GM19035 (cell line): ENCODE data around the gene DPEP2NB.
"Not testable (repeated sequence)": the region's sequence is repeated elsewhere in the genome, so short reads cannot be mapped to it uniquely, and the experiment has no call there.

Experiments
- ATAC-seq: cut with Tn5 transposase; IDR thresholded peaks from one replicate; pipeline ENCODE4 v1.9.1; 2021; ENCODE audit not compliant: unreplicated experiment

Gene DPEP2NB

DNA sequence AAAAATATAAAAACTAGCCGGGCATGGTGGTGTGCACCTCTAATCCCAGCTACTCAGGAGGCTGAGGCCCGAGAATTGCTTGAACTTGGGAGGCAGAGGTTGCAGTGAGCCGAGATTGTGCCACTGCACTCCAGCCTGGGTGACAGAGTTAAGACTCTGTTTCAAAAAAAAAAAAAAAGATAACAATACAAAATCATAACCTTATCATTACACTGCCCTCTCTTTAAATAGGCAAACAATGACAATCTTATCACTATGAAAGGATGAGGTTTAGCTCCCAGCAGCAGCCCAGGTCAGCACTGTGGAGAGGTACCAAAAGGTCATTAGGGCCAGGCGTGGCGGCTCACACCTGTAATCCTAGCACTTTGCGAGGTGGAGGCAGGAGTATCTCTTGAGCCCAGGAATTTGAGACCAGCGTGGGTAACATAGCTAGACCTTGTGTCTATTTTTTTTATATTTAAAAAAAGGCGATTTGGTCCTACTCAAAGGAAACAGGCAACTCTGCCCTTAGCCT lies 3.5 kb upstream of the DPEP2NB start:
- no peak for ATAC-seq

DNA sequence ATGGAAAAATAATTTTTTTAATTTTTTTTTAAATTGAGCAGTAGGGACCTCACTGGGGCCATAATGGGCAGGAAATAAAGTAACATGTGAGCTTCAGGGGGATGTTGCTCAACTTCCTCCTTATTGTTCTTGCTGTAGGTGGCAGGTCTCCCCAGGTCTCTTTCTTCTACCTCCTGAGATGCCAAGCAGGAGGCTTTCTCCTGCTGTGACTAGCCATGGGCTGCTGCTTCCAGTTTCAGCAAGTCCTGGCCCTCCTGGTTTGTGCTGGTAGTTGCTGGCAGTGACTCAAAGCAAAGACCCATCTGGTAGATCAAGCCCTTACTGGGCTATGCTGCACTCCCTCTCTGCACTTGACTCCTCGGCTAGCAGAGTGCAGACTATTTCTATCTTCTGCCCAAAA lies 2.3 kb downstream of the DPEP2NB start:
- no peak for ATAC-seq

DNA sequence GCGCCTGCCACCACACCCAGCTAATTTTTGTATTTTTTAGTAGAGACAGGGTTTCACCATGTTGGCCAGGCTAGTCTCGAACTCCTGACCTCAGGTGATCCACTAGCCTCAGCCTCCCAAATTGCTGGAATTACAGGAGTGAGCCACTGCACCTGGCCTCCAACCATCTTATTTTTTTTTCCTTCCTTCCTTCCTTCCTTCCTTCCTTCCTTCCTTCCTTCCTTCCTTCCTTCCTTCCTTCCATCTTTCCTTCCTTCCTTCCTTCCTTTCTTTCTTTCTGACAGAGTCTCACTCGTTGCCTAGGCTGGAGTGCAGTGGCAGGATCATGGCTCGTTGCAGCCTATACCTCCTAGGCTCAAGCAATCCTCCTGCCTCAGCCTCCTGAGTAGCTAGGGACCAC lies 5.8 kb downstream of the DPEP2NB start:
- ATAC-seq: not testable (repeated sequence)

DNA sequence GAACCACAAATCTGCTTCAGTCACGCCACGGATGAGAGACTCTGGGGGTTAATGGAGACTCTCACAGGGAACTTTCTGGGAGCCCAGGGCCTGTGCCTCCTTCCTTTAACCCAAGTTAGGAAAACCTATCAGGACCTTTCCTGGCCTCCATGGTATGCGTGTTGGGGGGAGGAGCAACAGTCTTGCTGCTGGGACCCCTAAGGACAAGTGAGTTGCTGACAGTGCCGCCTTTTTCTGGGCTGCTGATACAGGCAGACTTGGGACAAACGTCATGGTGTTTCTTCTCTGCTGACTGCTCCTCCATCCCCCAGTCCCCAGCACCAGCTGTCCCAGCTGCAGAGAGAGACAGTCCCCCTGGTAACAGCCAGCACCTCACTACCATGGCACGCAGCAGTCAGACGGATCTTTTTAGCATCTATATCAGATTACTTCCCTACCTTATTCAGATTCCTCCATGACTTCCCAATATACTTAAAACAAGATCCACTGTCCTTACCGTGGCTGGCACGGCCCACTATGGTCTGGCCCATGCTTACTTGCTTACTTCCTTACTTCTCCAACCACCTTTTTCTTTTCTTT lies 6.5 kb downstream of the DPEP2NB start:
- ATAC-seq: no peak

DNA sequence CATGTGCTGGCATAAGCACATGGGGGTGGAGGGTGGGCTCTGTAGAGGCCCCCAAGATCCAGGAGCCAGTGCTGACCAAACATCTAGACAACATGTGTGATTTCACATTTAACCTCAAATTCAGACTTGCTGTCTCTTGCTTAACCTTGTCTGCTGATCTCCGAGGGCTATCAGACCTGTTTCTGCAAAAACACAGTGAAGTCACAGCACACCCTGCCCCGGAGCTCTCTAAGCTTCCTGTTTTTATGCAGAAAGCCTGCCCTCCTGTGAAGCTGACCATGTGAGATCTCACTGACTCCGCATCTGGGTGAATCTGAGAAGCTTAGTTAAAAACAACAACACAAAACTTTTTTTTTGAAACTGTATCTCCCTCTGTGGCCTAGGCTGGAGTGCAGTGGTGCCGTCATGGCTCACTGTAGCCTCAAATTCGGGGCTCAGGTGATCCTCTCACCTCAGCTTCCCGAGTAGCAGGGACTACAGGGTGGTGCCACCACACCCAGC lies 9.9 kb downstream of the DPEP2NB start:
- ATAC-seq: no peak

DNA sequence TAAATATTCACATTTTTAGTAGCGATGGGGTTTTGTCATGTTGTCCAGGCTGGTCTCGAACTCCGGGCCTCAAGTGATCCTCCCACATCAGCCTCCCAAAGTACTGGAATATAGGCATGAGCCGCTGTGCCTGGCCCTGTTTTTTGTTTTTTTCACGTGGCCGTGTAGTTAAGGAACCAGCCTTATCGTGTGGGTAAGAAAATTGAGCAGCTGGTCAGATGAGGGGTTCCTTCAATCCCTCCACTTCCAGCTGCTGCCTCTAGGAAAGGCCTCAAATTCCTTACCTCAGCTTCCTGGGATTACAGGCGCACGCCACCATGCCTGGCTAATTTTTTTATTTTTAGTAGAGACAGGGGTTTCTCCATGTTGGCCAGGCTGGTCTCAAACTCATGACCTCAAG lies 10.5 kb downstream of the DPEP2NB start:
- ATAC-seq: no peak

DNA sequence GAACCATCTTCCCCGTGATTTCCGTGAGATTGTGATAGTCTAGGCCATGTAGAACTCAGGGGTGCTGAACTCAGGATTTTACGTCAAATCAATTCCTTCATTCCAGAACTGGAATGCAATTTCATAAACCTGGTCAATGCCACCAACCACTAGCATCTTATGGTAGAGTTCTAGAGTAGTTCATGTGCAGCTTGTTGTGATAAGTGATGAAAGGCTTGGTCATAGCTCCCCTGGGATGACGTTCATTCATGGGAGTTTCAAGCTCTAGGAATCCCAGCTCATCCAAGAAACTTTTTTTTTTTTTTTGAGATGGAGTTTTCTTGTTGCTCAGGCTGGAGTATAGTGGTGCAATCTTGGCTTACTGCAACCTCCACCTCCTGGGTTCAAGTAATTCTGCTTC lies 12.7 kb downstream of the DPEP2NB start:
- no peak for ATAC-seq

DNA sequence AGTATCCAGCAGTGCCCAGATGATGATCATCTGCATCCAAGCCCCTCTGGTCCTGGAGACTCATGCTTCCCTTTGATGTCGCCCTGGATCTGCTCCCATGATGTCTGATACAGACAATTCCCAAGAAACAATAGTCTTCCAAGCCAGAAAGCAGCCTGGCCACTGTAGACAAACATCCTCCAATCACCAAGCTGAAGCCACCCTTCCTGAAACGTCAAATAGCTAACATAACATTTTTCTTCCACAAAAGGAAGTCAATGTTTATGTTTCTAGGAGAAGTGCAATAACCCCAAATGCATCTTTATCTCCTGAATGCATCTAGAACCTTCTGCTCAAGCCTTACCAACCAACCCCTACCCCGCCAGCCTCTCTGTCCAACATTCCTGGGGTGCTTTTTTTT lies 15.3 kb downstream of the DPEP2NB start:
- no peak for ATAC-seq

DNA sequence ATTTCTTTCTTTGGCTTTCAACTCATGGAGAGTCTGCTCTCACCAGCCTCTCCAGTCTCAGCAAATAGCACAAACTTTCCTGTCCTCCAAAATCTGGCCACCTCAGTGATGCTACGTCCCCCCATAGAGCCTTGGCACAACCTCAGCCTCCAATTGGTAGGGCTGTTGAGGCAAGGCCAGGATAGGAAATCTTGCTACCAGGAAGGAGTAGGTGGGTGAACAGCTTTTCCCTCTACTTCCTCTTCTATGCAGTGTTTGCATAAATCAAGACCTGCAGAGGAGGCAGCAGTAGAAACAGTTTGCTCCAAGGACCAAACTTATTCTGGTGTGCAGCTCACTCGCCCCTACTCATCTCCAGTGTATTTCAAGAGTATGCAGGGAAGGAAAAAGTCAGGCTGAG lies 15.7 kb downstream of the DPEP2NB start:
- no peak for ATAC-seq

DNA sequence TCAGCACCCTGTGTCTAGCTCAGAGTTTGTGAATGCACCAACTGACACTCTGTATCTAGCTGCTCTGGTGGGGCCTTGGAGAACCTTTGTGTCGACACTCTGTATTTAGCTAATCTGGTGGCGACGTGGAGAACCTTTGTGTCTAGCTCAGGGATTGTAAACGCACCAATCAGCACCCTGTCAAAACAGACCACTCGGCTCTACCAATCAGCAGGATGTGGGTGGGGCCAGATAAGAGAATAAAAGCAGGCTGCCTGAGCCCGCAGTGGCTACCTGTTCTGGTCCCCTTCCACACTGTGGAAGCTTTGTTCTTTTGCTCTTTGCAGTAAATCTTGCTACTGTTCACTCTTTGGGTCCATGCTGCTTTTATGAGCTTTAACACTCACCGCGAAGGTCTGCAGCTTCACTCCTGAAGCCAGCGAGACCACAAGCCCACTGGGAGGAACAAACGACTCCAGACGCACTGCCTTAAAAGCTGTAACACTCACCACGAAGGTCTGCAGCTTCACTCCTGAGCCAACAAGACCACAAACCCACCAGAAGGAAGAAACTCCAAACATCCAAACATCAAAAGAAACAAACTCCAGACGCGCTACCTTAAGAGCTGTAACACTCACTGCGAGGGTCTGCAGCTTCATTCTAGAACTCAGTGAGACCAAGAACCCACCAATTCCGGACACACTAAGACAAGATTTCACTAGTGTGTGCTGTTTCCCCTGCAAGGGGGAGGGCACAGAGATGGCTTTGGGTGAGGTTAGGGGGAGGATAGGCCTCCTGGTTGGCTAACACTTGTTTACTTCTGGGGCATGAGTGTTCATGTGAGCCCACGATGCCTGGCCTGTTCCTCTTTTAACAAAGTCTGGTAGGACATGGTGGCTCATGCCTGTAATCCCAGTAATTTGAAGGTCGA lies 16.7 kb downstream of the DPEP2NB start, which contains the start of gene DPEP2:
TSS of gene DPEP2 (minus strand) at position 706 of the 910 bp plus-strand sequence. CDS start 6,272 bp downstream, outside the sequence.
- ATAC-seq: not testable (repeated sequence)

DNA sequence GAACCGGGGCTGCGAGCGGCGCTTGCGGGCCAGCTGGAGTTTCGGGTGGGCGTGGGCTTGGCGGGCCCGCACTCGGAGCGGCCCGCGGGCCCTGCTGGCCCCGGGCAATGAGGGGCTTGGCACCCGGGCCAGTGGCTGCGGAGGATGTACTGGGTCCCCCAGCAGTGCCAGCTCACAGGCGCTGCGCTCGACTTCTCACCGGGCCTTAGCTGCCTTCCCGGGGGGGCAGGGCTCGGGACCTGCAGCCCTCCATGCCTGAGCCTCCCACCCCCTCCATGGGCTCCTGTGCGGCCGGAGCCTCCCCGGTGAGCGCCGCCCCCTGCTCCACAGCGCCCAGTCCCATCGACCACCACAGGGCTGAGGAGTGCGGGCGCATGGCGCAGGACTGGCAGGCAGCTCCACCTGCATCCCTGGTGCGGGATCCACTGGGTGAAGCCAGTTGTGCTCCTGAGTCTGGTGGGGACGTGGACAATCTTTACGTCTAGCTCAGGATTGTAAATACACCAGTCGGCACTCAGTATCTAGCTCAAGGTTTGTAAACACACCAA lies 17.4 kb downstream of the DPEP2NB start:
- not testable (repeated sequence) for ATAC-seq

DNA sequence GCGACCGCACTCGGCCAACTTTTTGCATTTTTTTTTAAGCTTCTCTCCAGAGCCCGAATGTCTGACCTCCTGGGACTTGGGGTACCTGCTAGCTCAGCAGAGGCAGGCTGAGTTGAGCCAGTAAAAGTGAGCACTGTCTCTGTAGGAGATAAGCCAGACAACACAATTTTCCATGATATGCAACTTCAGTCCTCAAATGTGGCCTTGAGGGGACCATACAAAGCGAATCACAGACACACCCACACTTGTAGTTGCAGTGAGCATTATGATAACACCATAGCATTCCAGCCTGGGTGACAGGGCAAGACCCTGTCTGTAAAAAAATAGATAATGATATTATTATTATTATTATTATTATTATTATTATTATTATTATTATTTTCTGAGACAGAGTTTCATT lies 19.0 kb downstream of the DPEP2NB start:
- ATAC-seq: no peak

DNA sequence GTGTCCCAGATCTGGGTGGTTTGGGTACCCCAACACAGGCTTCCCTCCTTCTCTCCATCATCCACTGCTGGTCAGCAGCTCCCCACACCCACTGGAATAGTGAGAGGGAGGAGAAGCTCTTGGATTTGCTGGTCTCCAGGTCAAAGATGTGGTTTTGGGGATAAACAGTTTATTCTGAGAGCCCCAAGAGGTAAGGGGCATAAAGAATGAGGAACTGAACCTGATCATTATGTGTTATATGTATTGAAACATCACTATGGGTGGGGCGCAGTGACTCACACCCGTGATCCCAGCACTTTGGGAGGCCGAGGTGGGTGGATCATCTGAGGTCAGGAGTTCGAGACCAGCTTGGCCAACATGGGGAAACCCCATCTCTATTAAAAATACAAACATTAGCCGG lies 20.3 kb downstream of the DPEP2NB start:
- ATAC-seq: no peak

DNA sequence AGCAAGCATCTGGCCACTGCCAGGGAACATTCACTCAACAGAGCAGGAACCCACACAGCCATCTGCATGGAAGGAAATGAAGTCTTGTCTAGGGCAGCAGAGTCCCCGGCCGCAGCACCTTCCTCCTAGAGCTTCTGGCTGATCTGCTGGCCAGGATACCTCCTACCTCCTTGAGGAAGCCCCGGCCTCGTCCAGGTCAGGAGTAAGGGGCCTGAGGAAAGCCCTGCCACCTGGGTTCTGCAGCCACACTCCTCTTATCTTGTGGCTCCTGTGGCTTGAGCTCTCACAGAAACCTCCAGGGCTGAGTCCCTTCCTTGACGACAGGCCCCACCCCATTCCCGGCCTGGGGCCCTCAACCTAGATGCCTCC lies 21.7 kb downstream of the DPEP2NB start:
- not testable (repeated sequence) for ATAC-seq

DNA sequence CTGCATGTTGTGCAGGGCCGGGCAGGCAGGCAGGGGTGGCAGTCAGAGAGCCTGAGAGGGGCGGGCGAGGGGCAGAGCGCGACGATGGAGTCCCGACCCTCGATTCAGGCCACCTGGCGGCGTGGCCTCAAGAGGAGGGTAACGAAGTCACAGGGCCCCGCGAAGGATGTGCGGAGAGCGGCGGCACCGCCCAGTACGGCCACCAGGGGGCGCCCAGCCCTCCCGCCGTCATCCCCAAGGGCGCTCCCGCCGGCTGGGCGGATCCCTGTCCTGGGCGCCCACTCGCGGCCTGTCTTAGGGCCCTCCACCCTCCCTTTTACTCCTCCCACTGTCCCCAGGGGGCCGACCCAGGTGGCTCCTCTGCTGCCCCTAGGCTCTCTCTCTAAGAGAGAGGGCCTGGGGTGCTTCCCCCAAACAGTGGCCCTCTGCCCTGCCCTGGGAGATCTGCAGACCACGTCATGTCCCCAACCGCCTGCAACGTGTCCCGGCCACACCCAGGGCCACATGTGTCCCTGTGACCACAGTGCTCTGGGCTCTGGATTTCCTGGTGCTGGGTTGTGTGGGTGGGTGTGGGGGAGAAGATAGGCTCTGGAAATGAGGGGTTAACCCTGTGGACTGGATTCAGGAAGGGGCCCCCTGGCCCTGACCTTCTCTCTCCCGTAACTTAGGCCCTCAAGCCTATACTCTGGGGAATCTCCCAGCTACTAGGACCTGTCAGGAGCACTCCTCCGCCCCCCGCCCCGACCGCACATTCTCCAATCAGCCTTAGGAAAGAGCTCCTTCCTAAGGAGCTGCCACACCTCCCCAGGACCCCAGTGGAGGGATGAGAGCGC lies 22.3 kb downstream of the DPEP2NB start:
- ATAC-seq: peak; percentile 77

DNA sequence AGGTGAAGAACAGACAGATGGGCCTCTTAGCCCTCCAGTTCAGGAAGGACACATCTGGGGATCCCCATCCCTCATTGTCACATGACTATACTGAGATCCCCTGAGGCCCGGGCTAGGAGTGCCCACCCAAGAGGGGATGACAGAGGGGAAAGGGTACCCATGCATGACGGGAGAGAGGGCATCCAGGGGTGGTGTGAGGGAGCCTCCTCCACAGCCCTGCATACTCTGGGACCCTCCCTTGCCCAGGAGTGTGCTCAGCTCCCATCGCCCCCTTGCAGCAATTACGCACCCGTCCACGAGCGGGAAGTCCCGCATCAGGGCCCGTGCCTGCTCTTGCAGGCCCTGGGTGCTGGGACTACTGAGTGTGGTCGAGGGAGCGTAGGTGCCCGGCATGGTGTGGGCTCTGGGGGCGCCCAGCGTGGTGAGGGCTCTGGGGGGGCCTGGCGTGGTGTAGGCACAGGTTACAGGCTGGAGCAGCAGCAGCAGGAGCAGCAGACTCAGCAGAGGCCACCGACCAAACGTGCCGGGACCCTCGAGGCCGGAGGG lies 23.0 kb downstream of the DPEP2NB start:
- peak; percentile 20 for ATAC-seq

DNA sequence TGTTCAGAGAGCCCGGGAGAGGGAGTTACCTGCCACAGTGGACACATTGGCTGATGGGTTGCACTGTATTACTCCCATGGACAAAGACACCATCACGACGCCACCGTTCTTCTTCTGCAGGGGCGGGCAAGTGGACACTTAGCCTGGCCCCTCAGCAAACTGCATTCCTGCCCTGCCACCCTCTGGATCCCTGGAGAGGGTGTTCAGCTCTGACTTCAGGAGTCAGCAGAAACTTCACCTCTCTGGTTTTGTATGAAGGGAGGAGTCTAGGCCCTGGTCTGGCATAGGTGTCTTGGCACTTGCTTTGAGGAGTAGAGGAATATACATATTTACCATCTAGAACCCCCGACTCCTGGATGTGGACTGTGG lies 25.7 kb downstream of the DPEP2NB start:
- ATAC-seq: no peak

DNA sequence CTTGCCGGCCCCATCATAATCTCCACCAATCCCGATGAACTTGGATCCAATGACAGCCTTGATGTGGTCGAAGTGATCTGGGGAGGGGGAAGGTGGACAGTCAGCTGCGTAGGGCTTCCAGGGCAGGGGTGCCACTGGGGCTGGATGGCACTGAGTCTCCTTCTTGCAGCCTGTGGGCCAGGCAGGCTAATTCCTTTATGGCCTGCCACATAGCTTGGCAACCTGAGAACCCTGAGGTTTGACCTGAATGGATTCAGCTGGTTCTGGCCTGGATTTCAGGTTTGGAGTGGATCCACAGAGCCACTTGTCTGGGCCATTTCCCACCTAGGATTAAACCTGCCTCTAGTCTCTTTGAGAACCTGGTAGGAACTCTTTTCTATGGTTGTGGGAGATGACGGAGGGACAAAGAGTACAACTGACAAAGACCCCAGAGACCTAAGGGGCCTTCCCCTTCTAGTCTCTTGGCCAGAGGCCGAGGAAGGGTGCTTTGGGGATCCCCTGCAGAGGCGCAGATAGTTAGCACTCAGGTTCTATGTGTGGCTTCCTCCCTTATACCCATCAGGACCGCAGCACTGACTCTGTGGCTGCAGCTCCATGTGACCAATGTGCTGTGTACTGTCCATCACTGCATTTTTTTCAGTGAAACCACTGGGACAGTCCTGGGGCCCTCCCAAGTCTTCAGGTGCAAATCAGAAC lies 26.2 kb downstream of the DPEP2NB start:
- ATAC-seq: no peak

DNA sequence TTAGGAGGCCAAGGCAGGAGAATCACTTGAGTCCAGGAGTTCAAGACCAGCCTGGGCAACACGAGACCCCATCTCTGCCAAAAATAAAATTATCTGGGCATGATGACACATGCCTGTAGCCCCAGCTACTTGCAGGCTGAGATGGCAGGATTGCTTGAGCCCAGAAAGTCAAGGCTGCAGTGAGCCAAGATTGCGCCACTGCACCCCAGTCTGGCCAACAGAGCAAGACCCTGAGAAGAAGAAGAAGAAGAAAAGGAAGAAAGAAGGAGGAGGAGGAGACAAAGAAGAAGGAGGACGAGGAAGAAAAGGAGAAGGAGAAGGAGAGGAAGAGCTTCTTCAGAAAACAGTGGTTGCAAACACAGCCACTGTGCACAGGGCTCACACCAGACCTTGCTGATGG lies 27.0 kb downstream of the DPEP2NB start:
- ATAC-seq: no peak
